ENCODE results near the gene PKMYT1. TPM values are rescaled to one million over a fixed set of nuclear protein-coding genes. Genes with fewer than 3 reads are reported as not detected.
A peak's percentile ranks its signal among the peaks of the same experiment; 100 is the strongest.

Gene PKMYT1
- 2.1 TPM for total RNA-seq

DNA sequence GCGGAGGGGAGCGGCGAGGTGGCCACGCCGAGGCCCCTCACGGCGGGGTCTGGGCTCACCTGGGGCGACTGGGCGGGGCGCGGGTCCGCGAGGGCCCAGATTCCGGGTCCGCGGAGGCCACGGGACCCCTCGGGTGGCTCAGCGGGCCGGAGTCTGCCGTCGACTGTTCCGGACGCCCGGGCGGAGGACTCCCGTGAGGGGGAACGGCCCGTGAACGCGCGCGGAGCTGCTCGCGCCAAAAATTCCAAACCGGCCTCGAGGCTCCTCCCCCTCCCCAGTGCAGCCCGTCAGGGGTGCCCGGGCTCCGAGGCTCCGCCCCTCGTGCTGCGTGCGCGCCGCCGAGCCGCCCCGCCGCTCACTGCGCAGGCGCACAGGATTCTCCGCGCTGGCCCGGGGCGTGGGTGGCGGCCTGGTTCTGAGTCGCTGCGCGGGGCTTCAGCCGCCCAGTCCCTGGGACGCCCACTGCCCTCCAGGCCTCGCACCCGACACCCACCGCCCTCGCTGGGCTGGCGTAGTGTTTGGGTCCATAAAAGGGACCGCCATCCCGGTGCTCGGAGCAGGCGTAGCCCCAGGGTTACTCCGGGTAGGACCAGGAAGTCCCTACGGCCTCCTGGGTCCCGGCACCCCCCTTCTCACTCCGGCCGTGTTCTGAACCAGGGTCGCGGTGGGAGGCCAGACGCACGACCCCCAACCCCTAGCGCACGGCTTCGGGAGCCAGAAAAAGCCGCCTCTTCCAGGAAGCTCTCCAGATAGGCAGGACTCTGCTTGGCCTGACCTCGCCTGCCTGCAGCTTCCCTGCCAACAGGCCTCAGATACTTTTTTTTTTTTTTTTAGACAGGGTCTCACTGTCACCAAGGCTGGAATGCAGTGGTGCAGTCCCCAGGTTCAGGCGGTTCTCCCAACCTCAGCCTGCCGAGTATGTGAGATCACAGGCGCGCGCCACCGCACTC lies at the start of gene PKMYT1:
PKMYT1 (minus strand) TSS at position 220 of the 950 bp plus-strand sequence. CDS start 789 bp downstream, outside the sequence.
- no peaks in the 10 kb centered on the region for H3K9me3 ChIP-seq (ENCODE audit: control insufficient read depth in 3 of 3, low read length in 3 of 3)
- H3K4me3 ChIP-seq (ENCODE audit: low read length in 3 of 3), result peak within 1 kb of the TSS; percentile 82 to 98 (median 93)
- peak within 1 kb of the TSS; percentile 71 for H3K27ac ChIP-seq (ENCODE audit: low read depth, low read length)
- peak within 1 kb of the TSS; percentile 90 to 97 (median 95) for H3K9ac ChIP-seq (ENCODE audit: low read depth in 1 of 3, low read length in 3 of 3)
- no peaks in the 10 kb centered on the region for H3K36me3 ChIP-seq (ENCODE audit: control insufficient read depth in 3 of 3, insufficient read depth in 3 of 3, low read length in 3 of 3)
- H3K4me1 ChIP-seq (ENCODE audit: control insufficient read depth in 3 of 3, insufficient read depth in 3 of 3, low read length in 3 of 3), result peaks cover 16 to 31% (median 22%) of the 10 kb centered on the region in 3 donors
- peaks cover 5 to 10% (median 7%) of the 10 kb centered on the region in 3 donors for H3K27me3 ChIP-seq (ENCODE audit: control insufficient read depth in 3 of 3, insufficient read depth in 3 of 3, low read length in 3 of 3)

GRCh38 chr16:3029491-3030221 lies 49.4 kb upstream of the PKMYT1 start:
- no peak overlapping the region for H3K27ac ChIP-seq (ENCODE audit: low read depth, low read length)
- peaks cover 14 to 19% (median 19%) of the 10 kb centered on the region in 3 donors for H3K36me3 ChIP-seq (ENCODE audit: control insufficient read depth in 3 of 3, insufficient read depth in 3 of 3, low read length in 3 of 3)
- peaks cover 0 to 20% (median 14%) of the 10 kb centered on the region in 3 donors for H3K4me1 ChIP-seq (ENCODE audit: control insufficient read depth in 3 of 3, insufficient read depth in 3 of 3, low read length in 3 of 3)
- no peak overlapping the region for H3K9ac ChIP-seq (ENCODE audit: low read depth in 1 of 3, low read length in 3 of 3)
- no peaks in the 10 kb centered on the region for H3K9me3 ChIP-seq (ENCODE audit: control insufficient read depth in 3 of 3, low read length in 3 of 3)
- H3K27me3 ChIP-seq (ENCODE audit: control insufficient read depth in 3 of 3, insufficient read depth in 3 of 3, low read length in 3 of 3), result peaks cover 40 to 51% (median 43%) of the 10 kb centered on the region in 3 donors
- H3K4me3 ChIP-seq (ENCODE audit: low read length in 3 of 3), result no peak overlapping the region

GRCh38 chr16:3028716-3029319 lies 48.6 kb upstream of the PKMYT1 start:
- Histone ChIP-seq H3K36me3 (ENCODE audit: control insufficient read depth in 3 of 3, insufficient read depth in 3 of 3, low read length in 3 of 3) (peaks cover 14 to 19% (median 19%) of the 10 kb centered on the region in 3 donors), H3K9ac (ENCODE audit: low read depth in 1 of 3, low read length in 3 of 3) (no peak overlapping the region), H3K27ac (ENCODE audit: low read depth, low read length) (no peak overlapping the region), H3K4me3 (ENCODE audit: low read length in 3 of 3) (no peak overlapping the region), H3K4me1 (ENCODE audit: control insufficient read depth in 3 of 3, insufficient read depth in 3 of 3, low read length in 3 of 3) (peaks cover 4 to 20% (median 16%) of the 10 kb centered on the region in 3 donors), H3K27me3 (ENCODE audit: control insufficient read depth in 3 of 3, insufficient read depth in 3 of 3, low read length in 3 of 3) (peaks cover 36 to 48% (median 39%) of the 10 kb centered on the region in 3 donors), H3K9me3 (ENCODE audit: control insufficient read depth in 3 of 3, low read length in 3 of 3) (no peaks in the 10 kb centered on the region)

GRCh38 chr16:3027983-3028715 lies 47.9 kb upstream of the PKMYT1 start:
- H3K4me3 ChIP-seq (ENCODE audit: low read length in 3 of 3), result no peak overlapping the region
- H3K36me3 ChIP-seq (ENCODE audit: control insufficient read depth in 3 of 3, insufficient read depth in 3 of 3, low read length in 3 of 3), result peaks cover 14 to 19% (median 19%) of the 10 kb centered on the region in 3 donors
- H3K27ac ChIP-seq (ENCODE audit: low read depth, low read length), result no peak overlapping the region
- H3K9me3 ChIP-seq (ENCODE audit: control insufficient read depth in 3 of 3, low read length in 3 of 3), result no peaks in the 10 kb centered on the region
- H3K4me1 ChIP-seq (ENCODE audit: control insufficient read depth in 3 of 3, insufficient read depth in 3 of 3, low read length in 3 of 3), result peaks cover 9 to 26% (median 20%) of the 10 kb centered on the region in 3 donors
- peaks cover 30 to 41% (median 32%) of the 10 kb centered on the region in 3 donors for H3K27me3 ChIP-seq (ENCODE audit: control insufficient read depth in 3 of 3, insufficient read depth in 3 of 3, low read length in 3 of 3)
- no peak overlapping the region for H3K9ac ChIP-seq (ENCODE audit: low read depth in 1 of 3, low read length in 3 of 3)

DNA sequence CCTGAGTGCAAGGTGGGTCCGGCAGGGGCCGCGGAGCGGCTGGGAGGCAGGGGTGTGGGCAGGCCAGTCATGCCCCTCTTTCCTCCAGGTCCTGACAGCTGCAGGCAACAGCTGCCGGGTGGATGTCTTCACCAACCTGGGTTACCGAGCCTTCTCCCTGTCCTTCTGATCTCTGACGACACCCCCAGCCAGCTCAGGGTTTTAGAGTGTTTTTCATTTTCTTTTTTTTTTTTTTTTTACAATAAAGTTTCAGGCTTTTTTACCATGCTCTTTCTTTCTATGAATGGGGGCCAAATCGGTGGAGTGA lies 47.2 kb upstream of the PKMYT1 start:
- H3K27ac ChIP-seq (ENCODE audit: low read depth, low read length), result no peak overlapping the region
- H3K4me1 ChIP-seq (ENCODE audit: control insufficient read depth in 3 of 3, insufficient read depth in 3 of 3, low read length in 3 of 3), result peaks cover 16 to 33% (median 27%) of the 10 kb centered on the region in 3 donors
- H3K4me3 ChIP-seq (ENCODE audit: low read length in 3 of 3), result no peak overlapping the region
- peaks cover 14 to 19% (median 19%) of the 10 kb centered on the region in 3 donors for H3K36me3 ChIP-seq (ENCODE audit: control insufficient read depth in 3 of 3, insufficient read depth in 3 of 3, low read length in 3 of 3)
- peak overlapping the region in 1 of 3 donors; percentile 40 for H3K9ac ChIP-seq (ENCODE audit: low read depth in 1 of 3, low read length in 3 of 3)
- no peaks in the 10 kb centered on the region for H3K9me3 ChIP-seq (ENCODE audit: control insufficient read depth in 3 of 3, low read length in 3 of 3)
- H3K27me3 ChIP-seq (ENCODE audit: control insufficient read depth in 3 of 3, insufficient read depth in 3 of 3, low read length in 3 of 3), result peaks cover 29 to 36% (median 29%) of the 10 kb centered on the region in 3 donors

DNA sequence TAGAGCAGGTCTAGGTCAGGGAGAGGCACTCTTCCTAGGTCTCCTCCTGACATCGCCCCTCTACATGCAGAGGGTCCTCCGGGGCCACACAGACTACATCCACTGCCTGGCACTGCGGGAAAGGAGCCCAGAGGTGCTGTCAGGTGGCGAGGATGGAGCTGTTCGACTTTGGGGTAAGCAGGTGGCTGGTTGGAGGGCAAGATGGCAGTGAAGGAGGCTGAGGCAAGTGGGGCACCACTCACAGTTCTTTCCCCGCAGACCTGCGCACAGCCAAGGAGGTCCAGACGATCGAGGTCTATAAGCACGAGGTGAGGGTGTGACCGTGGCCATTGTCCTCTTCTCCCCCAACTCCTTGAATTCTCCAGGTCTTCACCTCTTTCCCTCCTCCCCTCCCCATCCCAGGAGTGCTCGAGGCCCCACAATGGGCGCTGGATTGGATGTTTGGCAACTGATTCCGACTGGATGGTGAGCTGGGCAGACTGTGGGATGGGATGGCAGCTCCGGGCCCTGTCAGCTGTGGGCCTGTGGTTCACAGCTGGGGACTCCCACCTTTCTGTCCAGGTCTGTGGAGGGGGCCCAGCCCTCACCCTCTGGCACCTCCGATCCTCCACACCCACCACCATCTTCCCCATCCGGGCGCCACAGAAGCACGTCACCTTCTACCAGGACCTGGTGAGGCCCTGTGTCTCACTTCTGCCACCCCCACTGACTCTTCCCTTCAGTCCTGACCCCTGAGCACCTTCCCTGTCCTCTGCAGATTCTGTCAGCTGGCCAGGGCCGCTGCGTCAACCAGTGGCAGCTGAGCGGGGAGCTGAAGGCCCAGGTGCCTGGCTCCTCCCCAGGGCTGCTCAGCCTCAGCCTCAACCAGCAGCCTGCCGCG lies 46.6 kb upstream of the PKMYT1 start:
- Histone ChIP-seq H3K27me3 (ENCODE audit: control insufficient read depth in 3 of 3, insufficient read depth in 3 of 3, low read length in 3 of 3) (peaks cover 26 to 31% (median 27%) of the 10 kb centered on the region in 3 donors), H3K9me3 (ENCODE audit: control insufficient read depth in 3 of 3, low read length in 3 of 3) (no peaks in the 10 kb centered on the region), H3K36me3 (ENCODE audit: control insufficient read depth in 3 of 3, insufficient read depth in 3 of 3, low read length in 3 of 3) (peaks cover 14 to 20% (median 19%) of the 10 kb centered on the region in 3 donors), H3K9ac (ENCODE audit: low read depth in 1 of 3, low read length in 3 of 3) (peak overlapping the region in 1 of 3 donors; percentile 40), H3K4me1 (ENCODE audit: control insufficient read depth in 3 of 3, insufficient read depth in 3 of 3, low read length in 3 of 3) (peaks cover 22 to 38% (median 33%) of the 10 kb centered on the region in 3 donors), H3K4me3 (ENCODE audit: low read length in 3 of 3) (no peak overlapping the region), H3K27ac (ENCODE audit: low read depth, low read length) (no peak overlapping the region)

DNA sequence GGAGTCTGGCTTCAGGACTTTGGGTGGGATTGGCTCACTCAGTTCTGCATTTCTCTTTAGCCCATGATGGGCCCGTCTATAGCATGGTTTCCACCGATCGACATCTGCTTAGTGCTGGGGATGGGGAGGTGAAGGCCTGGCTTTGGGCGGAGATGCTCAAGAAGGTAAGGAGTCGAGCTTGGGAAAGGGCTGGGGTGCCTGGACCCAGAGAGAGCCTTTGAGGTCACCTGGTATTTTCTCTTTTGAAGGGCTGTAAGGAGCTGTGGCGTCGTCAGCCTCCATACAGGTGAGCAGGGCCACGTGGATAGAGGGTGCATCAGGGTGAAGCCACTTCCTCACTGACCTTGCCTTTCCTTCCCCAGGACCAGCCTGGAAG lies 45.7 kb upstream of the PKMYT1 start:
- Histone ChIP-seq H3K27me3 (ENCODE audit: control insufficient read depth in 3 of 3, insufficient read depth in 3 of 3, low read length in 3 of 3) (peaks cover 23 to 25% (median 25%) of the 10 kb centered on the region in 3 donors), H3K4me3 (ENCODE audit: low read length in 3 of 3) (no peak overlapping the region), H3K4me1 (ENCODE audit: control insufficient read depth in 3 of 3, insufficient read depth in 3 of 3, low read length in 3 of 3) (peaks cover 30 to 46% (median 38%) of the 10 kb centered on the region in 3 donors)

GRCh38 chr16:3025032-3026002 lies 45.1 kb upstream of the PKMYT1 start:
- Histone ChIP-seq H3K36me3 (ENCODE audit: control insufficient read depth in 3 of 3, insufficient read depth in 3 of 3, low read length in 3 of 3) (peaks cover 14 to 23% (median 19%) of the 10 kb centered on the region in 3 donors), H3K27me3 (ENCODE audit: control insufficient read depth in 3 of 3, insufficient read depth in 3 of 3, low read length in 3 of 3) (peaks cover 18 to 19% (median 19%) of the 10 kb centered on the region in 3 donors), H3K9ac (ENCODE audit: low read depth in 1 of 3, low read length in 3 of 3) (no peak overlapping the region), H3K4me1 (ENCODE audit: control insufficient read depth in 3 of 3, insufficient read depth in 3 of 3, low read length in 3 of 3) (peaks cover 34 to 50% (median 40%) of the 10 kb centered on the region in 3 donors), H3K4me3 (ENCODE audit: low read length in 3 of 3) (no peak overlapping the region), H3K27ac (ENCODE audit: low read depth, low read length) (no peak overlapping the region), H3K9me3 (ENCODE audit: control insufficient read depth in 3 of 3, low read length in 3 of 3) (no peaks in the 10 kb centered on the region)

More for the DNA sequence above, 45.7 kb upstream of the PKMYT1 start:
- Histone ChIP-seq H3K36me3 (ENCODE audit: control insufficient read depth in 3 of 3, insufficient read depth in 3 of 3, low read length in 3 of 3) (peaks cover 14 to 23% (median 19%) of the 10 kb centered on the region in 3 donors), H3K27ac (ENCODE audit: low read depth, low read length) (no peak overlapping the region), H3K9ac (ENCODE audit: low read depth in 1 of 3, low read length in 3 of 3) (no peak overlapping the region), H3K9me3 (ENCODE audit: control insufficient read depth in 3 of 3, low read length in 3 of 3) (no peaks in the 10 kb centered on the region)
